ENCODE data around the gene C11orf97. TPM values are rescaled to one million over a fixed set of nuclear protein-coding genes. Genes with fewer than 3 reads are reported as not detected.

C11orf97 gene
- total and polyA plus RNA-seq, 2 of the 8 experiments (the other 6 are each of a cell fraction or from before 2014, with no cell fraction given), result not detected

DNA sequence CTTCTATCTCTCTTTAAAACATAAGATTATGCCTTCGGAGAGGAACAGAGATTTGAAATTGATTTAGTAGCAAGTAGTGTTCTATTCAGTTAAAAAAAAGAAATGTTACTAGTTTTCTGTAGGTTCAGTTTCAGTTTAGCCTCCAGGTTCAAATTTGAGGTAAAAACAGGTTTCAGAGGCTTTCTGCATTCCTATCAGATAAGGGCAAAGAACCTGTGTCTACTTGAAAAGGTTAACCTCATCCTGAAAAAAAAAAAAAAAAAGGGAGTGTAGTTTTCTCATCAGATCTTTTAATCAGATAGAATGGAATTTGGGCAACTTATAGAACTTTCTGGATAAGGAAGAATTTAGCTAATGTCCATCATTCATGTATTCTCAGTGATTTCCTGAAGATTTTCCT, 12.1 kb downstream of the C11orf97 start (continued):
- no peak for TF ChIP-seq TEAD4 (IDR thresholded peaks at IDR 0.05; ENCODE audit: low read depth, low read length)

All from H1 (cell line).